GM19395 (cell line): ENCODE measurements around the gene PPIB.
"Not testable (repeated sequence)": the region's sequence is repeated elsewhere in the genome, so short reads cannot be mapped to it uniquely, and the experiment has no call there.

Source experiments
- ATAC-seq: cut with Tn5 transposase; IDR thresholded peaks from one replicate; pipeline ENCODE4 v1.9.1; 2021; ENCODE audit warnings: mild to moderate bottlenecking, moderate library complexity; ENCODE audit not compliant: unreplicated experiment

The PPIB gene

GRCh38 chr15:64143276-64143675 is 19.5 kb downstream of the PPIB start:
- no peak for ATAC-seq

DNA sequence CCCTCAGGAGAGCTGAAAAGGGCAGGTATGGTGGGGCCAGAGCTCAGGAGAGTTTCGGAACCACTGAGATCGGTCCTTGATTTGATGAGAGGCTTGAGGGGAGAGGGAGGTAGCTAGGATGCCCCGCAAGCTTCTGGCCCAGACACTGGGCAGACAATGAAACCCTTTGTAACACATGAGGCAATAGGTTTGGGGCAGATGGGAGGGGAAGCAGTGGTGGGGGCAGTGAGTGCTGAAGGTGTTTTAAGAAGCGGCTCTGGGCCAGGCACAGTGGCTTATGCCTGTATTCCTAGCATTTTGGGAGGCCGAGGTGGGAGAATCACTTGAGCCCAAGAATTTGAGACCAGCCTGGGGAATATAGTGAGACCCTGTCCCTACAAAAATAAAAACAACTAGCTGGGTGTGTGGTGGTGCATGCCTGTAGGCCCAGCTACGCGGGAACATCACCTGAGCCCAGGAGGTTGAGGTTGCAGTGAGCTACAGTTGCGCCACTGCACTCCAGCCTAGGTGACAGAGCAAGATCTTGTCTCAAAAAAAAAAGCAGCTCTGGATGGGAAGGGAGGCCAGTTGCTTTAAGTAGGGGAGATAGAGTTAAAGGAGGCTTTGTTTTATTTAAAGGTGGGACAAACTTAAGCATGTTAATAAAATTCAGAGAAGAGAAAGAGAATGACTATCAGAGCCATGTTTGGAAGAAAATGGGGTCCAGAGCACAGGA is 20.9 kb downstream of the PPIB start:
- no peak for ATAC-seq

- ATAC-seq = no peak
Measured at GRCh38 chr15:64138331-64138941, 24.4 kb downstream of the PPIB start.

GRCh38 chr15:64137226-64137833 is 25.5 kb downstream of the PPIB start:
- ATAC-seq = no peak

DNA sequence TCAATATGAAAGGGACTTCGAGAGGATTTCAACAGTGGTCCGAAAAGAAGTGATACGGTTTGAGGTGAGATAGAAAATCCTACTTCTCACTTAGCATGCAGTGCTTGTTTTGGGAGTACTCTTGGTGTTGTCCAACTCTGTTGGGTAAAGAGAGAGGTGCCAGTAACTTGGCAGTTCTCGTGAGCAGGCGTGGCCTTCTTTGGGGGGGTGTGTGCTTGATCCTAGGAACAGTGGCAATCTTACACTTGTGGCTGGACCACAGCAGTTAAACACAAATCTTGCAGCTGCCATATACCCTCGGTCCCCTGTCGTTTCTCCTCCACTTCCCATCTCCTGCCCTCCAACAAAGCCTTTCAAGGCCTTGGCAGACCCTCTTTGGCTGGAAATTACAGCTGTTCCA is 26.5 kb downstream of the PPIB start:
- ATAC-seq = no peak

GRCh38 chr15:64134345-64134829 is 28.4 kb downstream of the PPIB start:
- no peak for ATAC-seq

- no peak for ATAC-seq
Measured at GRCh38 chr15:64133623-64134344, 29.0 kb downstream of the PPIB start.

GRCh38 chr15:64132217-64132616 is 30.6 kb downstream of the PPIB start:
- ATAC-seq = no peak

GRCh38 chr15:64131547-64131946 is 31.3 kb downstream of the PPIB start:
- no peak for ATAC-seq

DNA sequence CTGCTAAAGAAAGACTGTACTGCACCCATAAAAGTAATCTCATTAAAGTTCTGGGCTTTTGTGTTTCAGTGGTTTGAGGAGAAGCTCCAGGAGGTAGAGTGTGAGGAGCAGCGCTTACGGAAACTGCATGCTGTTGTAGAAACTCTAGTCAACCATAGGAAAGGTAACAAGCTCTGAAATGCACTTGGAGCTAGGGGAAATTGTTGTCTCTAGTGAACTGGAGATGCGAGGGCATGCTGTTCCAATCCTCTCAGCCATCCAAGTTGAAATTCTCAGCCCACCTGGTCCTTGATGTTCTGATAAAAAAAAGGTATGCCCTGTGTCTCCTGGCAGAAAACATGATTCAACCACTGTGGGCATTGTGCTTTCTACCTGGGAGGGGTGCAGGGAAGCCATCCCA is 32.7 kb downstream of the PPIB start:
- ATAC-seq = no peak

DNA sequence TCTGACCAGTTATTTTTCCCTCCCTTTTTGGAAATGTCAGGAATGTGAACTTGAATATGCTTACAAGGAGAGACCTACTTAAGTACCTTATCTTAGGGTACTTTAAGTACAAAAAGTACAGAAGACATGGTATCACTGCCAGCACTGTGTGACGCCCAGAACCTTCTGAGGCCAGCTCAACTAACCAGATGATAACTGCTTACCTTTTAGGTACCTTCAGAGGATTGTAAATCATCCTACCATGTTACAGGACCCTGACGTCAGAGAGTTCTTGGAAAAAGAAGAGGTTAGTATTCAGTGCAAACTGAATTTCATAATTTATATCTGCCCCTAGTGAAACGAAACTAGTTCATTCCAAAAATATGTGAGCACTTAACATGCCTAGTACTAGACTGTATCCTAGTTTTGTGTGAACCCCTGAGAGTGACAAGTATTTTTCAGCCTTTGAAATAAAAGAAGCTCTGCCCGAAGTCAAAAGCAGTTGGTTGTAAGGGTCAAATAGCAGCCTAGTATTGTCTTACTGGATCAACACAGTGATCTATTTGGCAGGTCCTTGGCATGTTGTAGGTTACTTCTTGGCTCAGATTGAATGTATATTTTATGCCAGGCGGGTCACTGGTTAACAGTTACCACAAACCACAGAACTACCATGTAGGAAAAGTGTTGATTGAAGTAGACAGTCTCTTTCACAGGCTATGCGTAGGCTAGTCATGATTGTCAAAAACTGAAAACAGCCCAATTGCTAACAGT is 35.1 kb downstream of the PPIB start:
- ATAC-seq = no peak

DNA sequence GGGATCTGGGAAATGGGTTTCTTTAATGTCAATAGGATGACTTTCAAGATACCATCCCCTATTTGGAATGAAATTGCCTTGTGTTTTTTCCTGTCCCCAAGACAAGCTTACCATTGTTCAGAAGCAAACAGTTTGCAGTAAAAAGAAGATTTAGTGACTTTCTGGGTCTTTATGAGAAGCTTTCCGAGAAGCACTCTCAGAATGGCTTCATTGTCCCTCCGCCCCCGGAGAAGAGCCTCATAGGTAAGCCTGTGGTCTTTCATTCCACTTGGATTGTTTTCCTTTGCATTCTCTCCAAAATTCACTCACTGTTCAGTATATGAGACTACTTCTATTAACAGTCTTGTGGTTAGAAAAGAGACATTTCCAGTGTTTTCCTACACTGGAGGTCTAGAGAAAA is 36.8 kb downstream of the PPIB start:
- ATAC-seq = no peak

DNA sequence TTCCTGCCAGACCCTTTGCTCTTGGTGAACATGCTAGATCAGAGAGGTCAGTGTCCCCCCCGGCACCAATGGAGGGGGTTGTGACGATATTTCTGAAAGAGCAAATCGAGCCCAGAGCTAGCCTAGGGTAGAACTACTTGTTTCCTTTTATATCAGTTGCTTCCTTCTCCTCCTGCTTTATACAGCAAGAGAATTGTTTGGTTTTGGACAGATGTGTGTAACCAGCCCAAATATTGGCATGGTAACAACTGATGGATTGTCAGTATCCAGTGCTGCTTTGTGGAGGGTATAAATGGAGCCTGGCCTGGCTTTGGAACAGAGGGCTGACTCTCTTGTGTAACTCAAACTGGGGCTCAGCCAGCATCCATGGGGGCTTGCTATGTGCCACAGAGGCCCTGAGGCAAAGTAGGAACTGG is 39.9 kb downstream of the PPIB start:
- ATAC-seq = no peak

DNA sequence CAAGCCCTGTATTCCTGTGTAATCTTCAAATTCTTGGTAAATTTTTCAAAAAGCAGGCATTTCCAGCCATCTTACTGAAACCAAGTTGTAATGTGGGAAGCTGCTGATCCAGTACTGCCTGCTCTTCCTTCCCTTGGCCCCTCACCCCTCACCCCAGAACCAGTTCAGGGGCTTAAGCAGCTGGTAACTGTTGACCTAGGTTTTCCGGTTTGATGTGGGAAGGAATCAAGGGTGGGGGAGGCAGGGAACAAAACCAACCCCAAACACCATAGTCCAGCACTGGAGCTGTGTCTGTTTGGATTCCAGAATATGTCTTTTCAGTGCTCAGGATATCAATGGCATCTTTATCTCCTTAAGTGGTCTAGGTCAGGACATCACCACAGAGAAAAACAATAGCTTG is 40.4 kb downstream of the PPIB start:
- ATAC-seq = no peak

GRCh38 chr15:64121614-64122013 is 41.2 kb downstream of the PPIB start:
- no peak for ATAC-seq

- ATAC-seq = not testable (repeated sequence)
Measured at GRCh38 chr15:64120322-64120721, 42.5 kb downstream of the PPIB start.

DNA sequence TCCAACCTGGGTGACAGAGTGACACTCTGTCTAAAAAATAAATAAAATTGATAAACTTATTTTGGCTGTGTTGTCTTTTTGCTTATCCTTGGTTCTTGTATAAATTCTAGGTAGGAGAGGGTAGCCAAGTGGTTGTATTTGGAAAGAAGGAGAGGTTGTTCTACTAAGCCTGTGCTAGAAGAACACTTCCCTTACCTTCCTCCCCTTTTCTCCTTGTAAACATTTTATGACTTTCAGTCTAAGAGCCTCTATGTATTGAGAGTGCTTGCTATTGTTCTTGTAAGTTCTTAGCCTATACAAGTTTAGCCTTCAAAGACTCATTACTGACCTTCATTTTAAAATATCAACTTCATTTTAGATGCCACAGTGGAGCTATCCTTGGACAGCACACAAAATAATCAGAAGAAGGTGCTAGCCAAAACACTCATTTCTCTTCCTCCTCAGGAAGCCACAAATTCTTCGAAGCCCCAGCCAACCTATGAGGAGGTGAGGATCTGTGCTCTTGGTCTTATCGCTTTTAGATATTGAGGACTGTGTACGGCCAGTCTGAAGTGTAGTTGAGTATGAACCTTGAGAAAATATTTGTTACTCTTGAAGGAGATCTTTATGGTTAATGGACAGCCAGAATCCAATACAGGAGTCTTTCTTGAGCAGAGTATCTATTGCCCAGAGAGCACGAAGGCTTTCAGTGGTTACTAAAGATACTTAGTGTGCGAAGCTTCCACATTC is 44.9 kb downstream of the PPIB start:
- ATAC-seq = no peak

DNA sequence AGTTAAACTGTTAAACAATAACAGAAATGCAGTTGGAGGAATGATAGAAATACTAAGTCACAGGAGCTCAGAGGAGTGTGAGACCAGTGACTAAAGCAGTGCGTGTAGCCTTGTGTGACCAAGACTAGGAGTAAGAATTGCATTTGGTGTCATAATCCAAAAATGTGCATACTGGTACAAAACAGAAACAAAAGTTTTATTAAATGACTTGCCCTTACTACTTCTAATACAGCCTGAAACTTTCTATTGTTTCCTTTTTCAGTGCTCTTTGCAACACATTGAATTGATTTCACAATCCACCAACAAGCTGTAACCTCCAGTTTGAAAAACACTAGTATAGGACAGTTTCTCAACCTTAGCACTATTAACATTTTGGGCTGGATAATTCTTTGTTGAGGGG is 49.9 kb downstream of the PPIB start:
- ATAC-seq = no peak

GRCh38 chr15:64112073-64112772 is 50.6 kb downstream of the PPIB start:
- ATAC-seq = no peak

- no peak for ATAC-seq
Measured at GRCh38 chr15:64111679-64112050, 51.2 kb downstream of the PPIB start.
